Prostate gland (tissue), 2 donors: ENCODE measurements around the gene USP50. TPM values are rescaled to one million over a fixed set of nuclear protein-coding genes. Genes with fewer than 3 reads are reported as not detected.
"Not testable (repeated sequence)": the region's sequence is repeated elsewhere in the genome, so short reads cannot be mapped to it uniquely, and the experiment has no call there.

ENCODE experiments used
- DNase-seq: peaks from one replicate; pipeline ENCODE4 v3.0.0-alpha.2; 2019; ENCODE audit warnings: low spot score
- H3K27ac ChIP-seq, 2 donors: fragments of 200-600 bp; sonication (generic); 2 replicates each; pipeline ENCODE4 v1.5.1; 2017 to 2019
- H3K27me3 ChIP-seq: fragments of 200-600 bp; sonication (generic); replicated peaks from 2 replicates; pipeline ENCODE4 v1.5.1; 2019; ENCODE audit not compliant: insufficient read depth
- H3K36me3 ChIP-seq, 2 donors: fragments of 200-600 bp; sonication (generic); 1 replicate in 1 of 2; 2 replicates in 1 of 2; pipeline versions ENCODE4 v1.5.1 to v1.8.1; 2017 to 2019
- H3K4me1 ChIP-seq: fragments of 200-600 bp; sonication (generic); replicated peaks from 2 replicates; pipeline ENCODE4 v1.5.1; 2019
- H3K4me3 ChIP-seq, 2 donors: fragments of 200-600 bp; sonication (generic); 2 replicates each; pipeline ENCODE4 v1.5.1; 2017 to 2019
- H3K9me3 ChIP-seq: fragments of 200-600 bp; sonication (generic); 2 replicates; pipeline ENCODE4 v1.5.1; 2017
- CTCF ChIP-seq, 4 experiments: fragments of 200-600 bp in 2 of 4; fragments of 450-650 bp in 2 of 4; sonication (generic) in 2 of 4; IDR thresholded peaks; 1 replicate in 3 of 4; 2 replicates in 1 of 4; pipeline ENCODE4 v1.5.1; 2016 to 2019; ENCODE audit warnings: antibody characterized with exemption in 4 of 4, mild to moderate bottlenecking in 2 of 4, moderate library complexity in 2 of 4
- POLR2A ChIP-seq: fragments of 450-650 bp; IDR thresholded peaks from one replicate; pipeline ENCODE4 v1.6.1; 2016; ENCODE audit warnings: antibody characterized with exemption, mild to moderate bottlenecking
- POLR2AphosphoS5 ChIP-seq: sonication (generic); formaldehyde crosslinking; IDR thresholded peaks from one replicate; pipeline ENCODE4 v1.6.1; 2017; ENCODE audit warnings: antibody characterized with exemption
- WGBS: methylation state at CpG from one replicate; pipeline ENCODE4 v1.1.5; 2018; 5-methylcytosine and 5-hydroxymethylcytosine counted together
- intact Hi-C: fragments of 100-400 bp; cut with DNase I; formaldehyde crosslinking; loops from one replicate; pipeline ENCODE4 v1.14.2; 2022
- total RNA-seq, 2 donors: library from RNA; depleted of rRNA; stranded (reverse); fragments of >200 nt; gene quantifications; one replicate each; pipeline ENCODE4 v1.1.0, GENCODE V29; 2016

Gene USP50
- total RNA-seq, 2 donors from 2014 or later: 3.5 TPM; not detected in 1

GRCh38 chr15:50500352-50500751 lies 46.1 kb downstream of the USP50 start:
- WGBS: 57% methylated on average over 3 of the region's 3 CpGs
- Histone ChIP-seq H3K27me3 (no peaks in the 10 kb centered on the region), H3K9me3 (no peaks in the 10 kb centered on the region), H3K27ac (no peak overlapping the region), H3K4me3 (no peak overlapping the region), H3K4me1 (no peaks in the 10 kb centered on the region), H3K36me3 (no peaks in the 10 kb centered on the region)
- DNase-seq: no peak
- intact Hi-C loops: no loop called here
- no peak for TF ChIP-seq CTCF (IDR thresholded peaks at IDR 0.05)
- no peak for TF ChIP-seq POLR2AphosphoS5
- no peak for TF ChIP-seq POLR2A

GRCh38 chr15:50496692-50497091 lies 49.8 kb downstream of the USP50 start:
- no peak overlapping the region for H3K27ac ChIP-seq
- TF ChIP-seq POLR2A (no peak), CTCF (IDR thresholded peaks at IDR 0.05) (no peak)
- no peaks in the 10 kb centered on the region for H3K27me3 ChIP-seq
- intact Hi-C loops: no loop called here
- no peaks in the 10 kb centered on the region for H3K4me1 ChIP-seq
- no peak for DNase-seq
- peaks cover 0 to 3% of the 10 kb centered on the region in 2 donors for H3K36me3 ChIP-seq
- no peaks in the 10 kb centered on the region for H3K9me3 ChIP-seq
- no peak overlapping the region for H3K4me3 ChIP-seq
- 93% methylated on average over 2 of the region's 2 CpGs for WGBS

- H3K27ac ChIP-seq, DNase-seq, H3K27me3 ChIP-seq, H3K4me1 ChIP-seq, H3K9me3 ChIP-seq, H3K36me3 ChIP-seq, H3K4me3 ChIP-seq, intact Hi-C loops: not testable (repeated sequence)
- WGBS: 87% methylated on average over 2 of the region's 2 CpGs
Measured at GRCh38 chr15:50494547-50494946, 51.9 kb downstream of the USP50 start.

GRCh38 chr15:50493625-50494024 lies 52.8 kb downstream of the USP50 start:
- H3K4me3 ChIP-seq: no peak overlapping the region
- peaks cover 0 to 3% of the 10 kb centered on the region in 2 donors for H3K36me3 ChIP-seq
- TF ChIP-seq POLR2A (no peak), POLR2AphosphoS5 (no peak), CTCF (IDR thresholded peaks at IDR 0.05) (no peak)
- 94% methylated on average over 3 of the region's 3 CpGs for WGBS
- H3K4me1 ChIP-seq: no peaks in the 10 kb centered on the region
- H3K27me3 ChIP-seq: no peaks in the 10 kb centered on the region
- no peak overlapping the region for H3K27ac ChIP-seq
- no peak for DNase-seq
- no peaks in the 10 kb centered on the region for H3K9me3 ChIP-seq
- intact Hi-C loops: no loop called here

GRCh38 chr15:50487287-50487686 lies 59.2 kb downstream of the USP50 start:
- intact Hi-C loops: no loop called here
- Histone ChIP-seq H3K27ac (no peak overlapping the region), H3K4me3 (no peak overlapping the region), H3K27me3 (no peaks in the 10 kb centered on the region), H3K36me3 (no peaks in the 10 kb centered on the region), H3K9me3 (no peaks in the 10 kb centered on the region), H3K4me1 (no peaks in the 10 kb centered on the region)
- TF ChIP-seq POLR2AphosphoS5 (no peak), POLR2A (no peak), CTCF (IDR thresholded peaks at IDR 0.05) (no peak)
- no peak for DNase-seq
